ENCODE data around the gene SDC4.

DNA sequence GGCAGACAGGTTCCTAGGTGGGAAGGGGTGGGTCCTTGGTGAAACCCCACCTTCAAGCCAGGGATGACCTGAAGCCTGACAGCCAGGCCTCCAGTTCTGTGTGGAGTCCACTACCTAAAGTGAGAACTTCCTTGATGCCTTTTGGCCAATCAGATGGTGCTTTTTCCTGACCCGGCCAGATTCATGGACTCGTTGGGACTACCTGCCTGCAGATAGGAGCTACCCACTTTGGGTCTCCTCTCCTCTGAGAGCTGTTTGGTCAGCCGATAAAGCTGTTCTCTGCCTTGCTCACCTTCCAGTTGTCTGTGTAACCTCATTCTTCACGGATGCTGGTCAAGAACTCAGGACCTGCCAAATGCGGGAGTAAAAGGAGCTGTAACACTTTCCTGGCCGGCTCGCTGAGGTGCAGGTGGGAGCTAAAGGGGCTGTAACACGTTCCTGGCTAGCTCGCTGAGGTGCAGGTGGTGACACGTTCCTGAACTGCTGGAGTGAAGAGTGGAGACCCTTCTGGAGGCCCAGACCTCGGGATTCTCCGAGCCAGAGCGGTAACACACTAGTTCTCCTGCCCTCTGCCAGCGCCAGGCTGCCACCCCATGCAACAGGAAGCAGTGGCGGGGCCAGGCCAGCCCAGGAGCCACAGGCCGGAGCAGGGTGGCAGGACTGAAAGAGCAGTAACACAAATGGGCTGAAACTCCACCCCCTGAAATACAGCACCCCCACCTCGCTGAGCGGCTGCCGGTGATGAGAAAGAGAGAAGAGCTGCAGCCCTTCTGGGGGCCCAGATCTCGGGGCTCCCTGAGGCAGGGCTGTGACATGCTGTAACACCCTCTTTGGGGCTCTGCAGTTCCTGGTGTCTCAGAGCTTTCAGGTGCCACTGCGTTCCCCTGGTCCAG is 46.2 kb upstream of the SDC4 start:
- TF ChIP-seq TCF7 (IDR thresholded peaks at IDR 0.05; ENCODE audit: borderline replicate concordance), result no peak
- TF ChIP-seq LARP7 (IDR thresholded peaks at IDR 0.05), result no peak
- TF ChIP-seq EZH2 (IDR thresholded peaks at IDR 0.05; ENCODE audit: borderline replicate concordance, control insufficient read depth, low read depth, low read length), result no peak
- no peak for TF ChIP-seq RAD51 (IDR thresholded peaks at IDR 0.05)
- no peak for TF ChIP-seq CHD2 (IDR thresholded peaks at IDR 0.05; ENCODE audit: borderline replicate concordance, low read depth, low read length)
- TF ChIP-seq ZNF384 (IDR thresholded peaks at IDR 0.05; ENCODE audit: borderline replicate concordance, low read depth, low read length), result no peak

Measured in GM12878 (cell line).